HG02884 (cell line): ENCODE measurements around the gene EMP2.
"Not testable (repeated sequence)": the region's sequence is repeated elsewhere in the genome, so short reads cannot be mapped to it uniquely, and the experiment has no call there.

Source experiments
- ATAC-seq: cut with Tn5 transposase; IDR thresholded peaks from one replicate; pipeline ENCODE4 v1.9.1; 2021; ENCODE audit warnings: mild to moderate bottlenecking, moderate library complexity; ENCODE audit not compliant: unreplicated experiment

Gene EMP2

GRCh38 chr16:10579965-10580882 is at the start of gene EMP2:
Gene EMP2, minus strand, starts transcription at chr16:10580598. Its CDS starts 32,981 bp downstream, at chr16:10547617.
- ATAC-seq, result no peak

- no peak for ATAC-seq
Observed at GRCh38 chr16:10629592-10629963, 49.2 kb upstream of the EMP2 start.

- no peak for ATAC-seq
Observed at GRCh38 chr16:10625595-10626357, 45.4 kb upstream of the EMP2 start.

- ATAC-seq, result no peak
Observed at GRCh38 chr16:10624527-10624926, 44.1 kb upstream of the EMP2 start.

GRCh38 chr16:10623059-10623458 is 42.7 kb upstream of the EMP2 start:
- ATAC-seq, result no peak

- no peak for ATAC-seq
Observed at GRCh38 chr16:10622036-10622921, 41.9 kb upstream of the EMP2 start.

- not testable (repeated sequence) for ATAC-seq
Observed at GRCh38 chr16:10621216-10621949, 41.0 kb upstream of the EMP2 start.

- no peak for ATAC-seq
Observed at GRCh38 chr16:10620120-10620519, 39.7 kb upstream of the EMP2 start.

GRCh38 chr16:10619271-10619849 is 39.0 kb upstream of the EMP2 start:
- ATAC-seq, result no peak

- ATAC-seq, result no peak
Observed at GRCh38 chr16:10618710-10619209, 38.4 kb upstream of the EMP2 start.

- ATAC-seq, result no peak
Observed at GRCh38 chr16:10617662-10618420, 37.4 kb upstream of the EMP2 start.

GRCh38 chr16:10616756-10617640 is 36.6 kb upstream of the EMP2 start:
- no peak for ATAC-seq

- ATAC-seq, result no peak
Observed at GRCh38 chr16:10616419-10616755, 36.0 kb upstream of the EMP2 start.

- no peak for ATAC-seq
Observed at GRCh38 chr16:10614685-10615084, 34.3 kb upstream of the EMP2 start.

GRCh38 chr16:10613785-10614485 is 33.5 kb upstream of the EMP2 start:
- no peak for ATAC-seq

GRCh38 chr16:10612649-10613179 is 32.3 kb upstream of the EMP2 start:
- no peak for ATAC-seq

- no peak for ATAC-seq
Observed at GRCh38 chr16:10611825-10612342, 31.5 kb upstream of the EMP2 start.
